Stimulated activated CD4-positive, alpha-beta T cell treated with anti-CD3 and anti-CD28 coated beads, Interleukin-12 subunit alpha, Interleukin-12 subunit beta, amount 100 ng/mL, for 48 hours (primary cell): ENCODE results near the gene CSNK1G3.

Experiments used
- DNase-seq, 3 donors: peaks; one replicate each; pipeline ENCODE4 v3.0.0-alpha.2; 2020; ENCODE audit warnings: low read depth in 2 of 3, low spot score in 1 of 3

CSNK1G3 gene

DNA sequence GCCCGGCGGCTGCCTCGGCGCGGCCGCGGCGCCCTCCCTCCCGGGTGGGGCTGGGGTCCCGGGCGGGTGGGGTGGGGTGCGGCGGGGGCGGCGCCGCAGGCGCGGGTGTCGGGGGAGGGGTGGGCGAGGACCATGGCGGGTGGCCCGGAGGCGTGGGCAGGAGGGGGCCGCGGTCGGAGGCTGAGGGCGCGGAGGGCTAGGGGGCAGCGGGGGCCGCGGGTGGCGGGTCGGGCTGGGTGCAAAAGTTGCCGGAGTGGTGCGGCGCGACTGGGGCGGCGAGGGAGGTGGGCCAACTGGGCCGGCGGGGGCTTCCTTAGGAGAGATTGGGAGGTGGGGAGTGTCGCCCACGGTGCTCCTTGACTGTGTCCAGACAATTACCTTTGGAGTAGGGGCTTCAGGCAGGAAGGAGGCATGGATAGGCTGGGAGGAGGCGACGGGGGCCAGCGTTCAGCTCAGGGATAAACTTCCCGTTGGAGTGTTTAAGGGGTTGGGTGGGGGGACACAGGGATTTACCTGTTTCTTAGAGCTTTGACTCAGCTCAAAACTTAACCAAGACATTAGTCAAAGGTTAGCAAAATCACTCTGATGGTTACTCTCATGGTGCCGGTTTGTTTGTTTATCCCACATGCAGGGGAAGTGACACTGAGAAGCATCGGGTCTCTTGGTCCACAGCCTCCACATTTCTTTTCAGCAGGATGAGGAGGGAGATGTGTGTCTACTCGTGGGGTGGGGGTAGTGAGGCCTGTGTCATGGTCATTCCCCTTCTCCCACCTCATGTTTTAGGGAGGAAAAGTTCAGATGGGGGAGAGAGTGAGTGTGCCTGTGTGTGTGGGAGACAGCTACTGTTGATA lies 859 bp downstream of the CSNK1G3 start:
- peak in 2 of 3 donors; percentile 13 to 24 for DNase-seq

- DNase-seq, result no peak
Observed at GRCh38 chr5:123514615-123515355, 2.8 kb downstream of the CSNK1G3 start.

DNA sequence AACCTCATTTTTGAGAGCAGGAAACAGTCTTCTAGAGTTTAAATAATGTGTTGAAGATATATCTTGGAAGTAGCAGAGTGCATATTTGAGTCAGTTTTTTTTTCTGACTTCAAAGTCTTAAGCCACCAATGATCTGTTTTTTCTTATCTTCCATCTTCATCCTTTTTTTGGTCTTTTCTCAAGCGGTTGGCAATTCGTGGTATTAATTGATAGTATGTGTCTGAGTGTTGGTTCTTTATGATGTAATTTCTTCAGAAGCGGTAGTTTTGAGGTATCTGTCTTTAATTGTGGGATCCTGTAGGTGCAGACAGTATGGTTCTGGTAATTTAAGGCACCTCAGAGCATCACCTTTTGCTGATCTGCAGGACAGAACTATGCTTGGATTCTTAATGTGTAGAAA lies 3.9 kb downstream of the CSNK1G3 start:
- DNase-seq, result no peak

GRCh38 chr5:123517476-123517875 lies 5.5 kb downstream of the CSNK1G3 start:
- no peak for DNase-seq

- DNase-seq, result no peak
Observed at GRCh38 chr5:123518111-123518510, 6.1 kb downstream of the CSNK1G3 start.

DNA sequence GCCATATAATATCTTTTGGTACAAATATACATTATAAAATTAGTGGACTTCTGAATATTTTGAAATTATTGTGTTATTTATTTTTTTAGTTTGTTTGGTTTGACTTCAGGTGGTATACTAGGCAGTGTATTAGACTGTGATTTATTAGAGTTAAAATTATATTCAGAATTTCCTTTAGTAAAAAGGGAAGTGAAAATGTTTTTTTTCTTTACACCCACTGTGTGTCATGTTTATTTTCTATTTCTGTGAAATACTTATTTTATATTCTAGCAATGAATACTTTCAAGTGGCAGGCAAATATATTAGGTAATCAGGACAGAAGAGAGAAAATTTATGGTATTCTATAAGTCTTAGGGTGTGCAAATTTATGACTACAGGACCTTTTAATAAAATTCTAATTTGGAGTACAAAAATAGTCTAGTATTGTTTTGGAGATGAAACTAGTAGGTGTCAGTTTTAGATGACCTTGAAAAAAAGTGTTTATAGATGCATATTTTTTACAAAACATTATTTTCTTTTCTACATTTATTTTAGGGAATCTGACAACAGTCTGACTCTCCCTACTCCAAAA lies 8.8 kb downstream of the CSNK1G3 start:
- no peak for DNase-seq

DNA sequence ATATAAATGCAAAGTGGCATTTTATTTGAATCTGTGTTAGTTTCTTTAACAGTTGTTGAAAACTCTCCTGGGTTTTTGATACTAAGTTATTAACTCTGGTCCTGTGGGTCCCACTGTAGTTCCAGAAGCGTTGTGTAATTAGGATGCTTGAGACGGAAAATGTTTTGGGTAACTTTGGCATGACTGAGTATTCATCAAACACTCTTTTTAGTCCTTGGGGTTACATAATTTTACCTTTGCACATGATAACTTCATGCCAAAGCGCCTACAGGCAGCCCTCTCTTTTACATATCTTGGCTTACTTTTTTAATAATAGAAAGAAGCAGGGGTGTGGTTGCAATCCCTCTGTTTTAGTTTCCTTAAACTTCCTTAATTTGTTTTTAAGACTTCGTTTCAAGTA lies 12.2 kb downstream of the CSNK1G3 start:
- DNase-seq, result no peak

- DNase-seq, result no peak
Observed at GRCh38 chr5:123527190-123527589, 15.2 kb downstream of the CSNK1G3 start.

DNA sequence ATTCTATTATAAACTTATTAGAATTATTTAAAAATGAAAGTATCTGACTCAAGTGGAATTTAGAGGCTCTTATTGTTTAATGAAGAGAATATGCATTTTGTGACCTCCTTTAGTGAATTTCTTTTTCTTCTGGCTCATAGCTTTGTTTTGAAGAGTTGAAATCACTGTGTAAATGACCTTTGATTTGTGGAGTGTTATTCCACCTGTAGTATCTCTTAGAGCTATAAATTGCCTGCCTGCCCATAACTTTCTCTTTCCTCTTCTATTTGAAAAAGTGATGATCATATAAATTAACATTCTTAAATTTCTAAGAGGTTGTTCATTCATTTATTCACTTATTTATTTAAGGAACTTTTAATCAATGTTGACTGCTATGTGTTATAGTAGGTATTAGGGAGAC lies 16.1 kb downstream of the CSNK1G3 start:
- no peak for DNase-seq

DNA sequence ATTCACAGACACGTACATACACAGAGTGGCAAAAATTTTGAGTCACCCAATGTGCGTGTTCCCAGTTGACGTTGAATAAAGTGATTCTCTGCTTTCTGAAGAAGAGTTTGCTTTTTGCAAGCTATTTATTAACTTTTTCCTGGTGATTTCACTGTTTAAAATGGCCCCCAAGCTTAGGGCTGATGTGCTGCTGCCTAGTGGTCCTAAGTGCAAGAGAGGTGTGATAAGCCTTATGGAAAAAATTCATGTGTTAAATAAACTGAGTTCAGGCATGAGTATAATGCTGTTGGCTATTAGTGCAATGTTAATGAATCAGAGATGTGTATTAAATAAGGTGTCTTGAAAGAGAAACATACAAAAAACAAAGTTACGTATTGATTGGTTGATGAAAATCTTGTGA lies 16.9 kb downstream of the CSNK1G3 start:
- no peak for DNase-seq

GRCh38 chr5:123530728-123531127 lies 18.8 kb downstream of the CSNK1G3 start:
- DNase-seq, result no peak

DNA sequence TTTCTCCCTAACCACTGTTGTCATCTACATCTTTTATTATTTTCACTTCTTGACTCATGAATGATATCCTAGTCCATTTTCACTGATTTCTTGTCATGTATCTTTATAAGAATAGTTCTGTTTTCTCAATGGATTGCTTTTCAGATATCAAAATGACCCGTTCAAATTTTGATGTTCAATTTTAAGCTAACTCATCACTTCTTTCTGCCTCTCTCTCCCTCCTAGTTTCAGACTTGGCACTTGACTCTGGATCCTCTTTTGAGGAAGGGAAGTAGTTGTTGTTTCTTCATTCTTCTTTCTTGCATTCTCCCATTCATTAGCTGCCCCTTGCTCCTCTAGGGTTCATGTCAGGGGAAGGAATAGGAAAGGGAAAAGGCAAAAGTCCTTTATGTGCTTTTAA lies 23.7 kb downstream of the CSNK1G3 start:
- no peak for DNase-seq

DNA sequence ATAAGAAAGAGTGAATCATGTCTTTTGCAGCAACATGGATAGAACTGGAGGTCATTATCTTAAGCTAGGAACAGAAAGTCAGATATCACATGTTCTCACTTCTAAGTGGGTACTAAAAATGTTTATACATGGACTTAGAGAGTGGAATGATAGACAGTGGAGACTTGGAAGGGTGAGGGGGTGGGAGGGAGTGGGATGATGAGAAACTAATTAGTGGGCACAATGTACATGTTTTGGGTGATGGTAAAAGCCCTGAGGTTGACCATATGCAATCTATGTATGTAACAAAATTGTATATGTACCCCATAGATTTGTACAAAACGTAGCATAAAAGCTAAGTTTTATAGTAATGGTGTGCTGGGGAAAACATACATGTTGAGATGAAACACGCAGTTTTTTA lies 25.3 kb downstream of the CSNK1G3 start:
- no peak for DNase-seq

GRCh38 chr5:123537845-123538244 lies 25.9 kb downstream of the CSNK1G3 start:
- DNase-seq, result no peak

DNA sequence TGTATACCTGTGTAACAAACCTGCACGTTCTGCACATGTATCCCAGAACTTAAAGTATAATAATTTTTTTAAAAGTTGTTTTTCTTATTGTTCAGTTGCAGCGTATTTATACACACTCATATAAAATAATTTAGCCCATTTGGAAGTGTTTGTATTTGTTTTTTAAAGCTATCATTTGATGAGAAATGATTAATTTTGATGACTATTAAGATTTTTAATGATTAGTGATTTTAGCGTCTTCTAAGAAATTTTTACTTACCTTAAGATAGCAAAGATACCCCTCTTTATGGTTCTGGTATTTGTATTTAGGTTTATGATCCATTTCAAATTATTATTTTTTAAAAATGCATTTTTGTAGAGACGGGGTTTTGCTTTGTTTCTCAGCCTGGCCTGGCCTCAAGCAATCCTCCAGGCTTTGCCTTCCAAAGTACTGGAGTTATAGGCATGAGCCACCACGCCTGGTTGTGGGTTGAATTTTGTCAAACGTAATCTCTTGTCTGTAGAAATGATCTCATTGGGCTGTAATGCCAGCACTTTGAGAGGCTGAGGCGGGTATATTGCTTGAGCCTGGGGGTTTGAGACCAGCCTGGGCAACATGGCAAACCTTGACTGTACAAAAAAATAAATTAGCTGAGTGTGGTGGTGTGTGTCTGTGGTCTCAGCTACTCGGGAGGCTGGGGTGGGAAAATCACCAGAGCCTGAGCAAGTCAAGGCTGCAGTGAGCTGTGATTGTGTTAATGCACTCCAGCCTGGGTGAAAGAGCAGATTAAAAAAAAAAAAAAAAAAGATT lies 26.9 kb downstream of the CSNK1G3 start:
- DNase-seq, result no peak

DNA sequence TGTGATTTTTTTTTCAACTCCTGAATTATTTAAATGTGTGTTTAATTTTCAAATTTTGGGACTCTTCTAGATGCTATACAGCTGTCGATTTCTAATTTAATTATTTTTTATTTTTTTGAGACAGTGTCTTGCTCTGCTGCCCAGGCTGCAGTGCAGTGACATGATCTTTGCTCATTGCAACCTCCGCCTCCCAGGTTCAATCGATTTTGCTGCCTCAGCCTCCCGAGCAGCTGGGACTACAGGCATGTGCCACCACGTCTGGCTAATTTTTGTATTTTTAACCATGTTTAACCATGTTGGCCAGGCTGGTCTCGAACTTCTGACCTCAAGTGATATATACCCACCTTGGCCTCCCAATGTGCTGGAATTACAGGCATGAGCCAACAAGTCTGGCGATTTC lies 28.6 kb downstream of the CSNK1G3 start:
- no peak for DNase-seq

GRCh38 chr5:123543438-123543837 lies 31.5 kb downstream of the CSNK1G3 start:
- DNase-seq, result no peak

DNA sequence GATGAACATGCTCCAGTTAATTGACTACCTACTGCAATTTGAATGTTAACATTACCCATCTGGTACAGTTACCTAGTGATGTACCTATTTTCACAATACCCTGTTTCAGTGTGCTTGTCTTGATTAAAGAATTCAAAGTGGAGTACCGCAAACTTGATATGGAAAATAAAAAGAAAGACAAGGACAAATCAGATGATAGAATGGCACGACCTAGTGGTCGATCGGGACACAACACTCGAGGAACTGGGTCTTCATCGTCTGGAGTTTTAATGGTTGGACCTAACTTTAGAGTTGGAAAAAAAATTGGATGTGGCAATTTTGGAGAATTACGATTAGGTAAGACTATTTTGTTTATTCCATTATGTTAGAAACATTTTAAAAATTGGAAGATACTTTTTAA lies 33.5 kb downstream of the CSNK1G3 start:
- DNase-seq, result peak in 1 of 3 donors; percentile 13

GRCh38 chr5:123546657-123547056 lies 34.7 kb downstream of the CSNK1G3 start:
- no peak for DNase-seq

DNA sequence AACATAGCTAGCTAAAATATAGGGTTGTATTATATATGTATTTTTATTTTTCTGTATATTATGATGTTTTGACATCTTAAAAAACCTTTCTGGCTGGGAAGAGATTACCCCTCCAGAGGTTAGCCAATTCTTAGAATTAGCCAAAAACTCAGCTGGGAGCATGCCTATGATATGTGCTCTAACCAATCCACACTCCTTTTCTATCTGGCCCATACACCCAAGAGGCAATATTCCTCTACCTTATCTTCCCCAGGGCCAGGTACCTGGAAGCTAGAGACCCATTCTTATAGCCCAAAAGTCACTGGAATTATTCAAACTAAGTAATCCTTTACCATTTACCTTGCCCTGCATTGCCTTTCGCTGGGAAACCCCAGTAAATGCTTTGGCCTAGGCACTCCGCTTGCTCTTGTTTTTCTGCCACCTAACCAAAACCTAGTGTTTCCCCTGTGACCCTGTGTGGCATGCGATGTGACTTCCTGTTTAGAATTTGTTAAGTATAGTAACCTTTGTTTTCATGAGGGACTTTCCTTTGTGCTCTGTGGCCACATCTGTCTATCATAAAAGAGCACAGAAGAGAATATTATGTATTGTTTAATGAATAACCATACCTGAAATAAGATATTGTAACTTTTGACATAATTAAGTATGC lies 37.4 kb downstream of the CSNK1G3 start:
- DNase-seq, result peak in 2 of 3 donors; percentile 8 to 13

DNA sequence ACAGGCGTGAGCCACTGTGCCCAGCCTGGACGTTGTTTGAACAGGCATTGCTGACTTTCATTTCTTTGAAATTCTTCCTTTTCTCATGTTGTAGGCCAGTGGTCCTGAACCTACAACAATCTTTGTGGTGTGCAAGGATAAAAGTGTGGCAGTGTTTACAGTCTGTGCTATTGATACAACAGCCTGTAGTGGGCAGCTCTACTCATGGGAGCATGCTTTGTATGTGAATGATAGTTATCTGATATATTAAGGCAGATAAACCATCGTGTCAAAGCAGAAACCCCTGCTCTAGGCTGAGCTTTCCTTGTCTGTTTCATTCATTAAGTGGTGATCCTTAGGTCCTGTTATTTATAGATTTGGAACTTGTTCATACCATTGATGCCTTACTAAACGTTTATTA lies 42.6 kb downstream of the CSNK1G3 start:
- no peak for DNase-seq
